NCI-H2196 treated with DMSO at 0.1 percent for 48 hours (cell line): ENCODE data around the gene VPS26B.

Experiments used
- DNase-seq: peaks from one replicate; lab custom pipeline; 2025; ENCODE audit not compliant: unreplicated experiment; lab: John Stamatoyannopoulos, UW

VPS26B gene

GRCh38 chr11:134257101-134257500 lies 32.6 kb downstream of the VPS26B start:
- DNase-seq, result no peak

GRCh38 chr11:134258577-134258976 lies 34.1 kb downstream of the VPS26B start:
- DNase-seq, result no peak

- no peak for DNase-seq
These were observed 36.0 kb downstream of the VPS26B start for GRCh38 chr11:134260503-134260902.

GRCh38 chr11:134260983-134261382 lies 36.5 kb downstream of the VPS26B start:
- DNase-seq, result no peak

GRCh38 chr11:134261626-134262488 lies 37.4 kb downstream of the VPS26B start:
- peak; percentile 14 for DNase-seq

GRCh38 chr11:134264966-134265764 lies 40.7 kb downstream of the VPS26B start:
- no peak for DNase-seq

- no peak for DNase-seq
These were observed 42.0 kb downstream of the VPS26B start for GRCh38 chr11:134266440-134266839.

GRCh38 chr11:134266841-134267251 lies 42.4 kb downstream of the VPS26B start:
- DNase-seq, result no peak

GRCh38 chr11:134267461-134267860 lies 43.0 kb downstream of the VPS26B start:
- no peak for DNase-seq

GRCh38 chr11:134267966-134268365 lies 43.5 kb downstream of the VPS26B start:
- no peak for DNase-seq

GRCh38 chr11:134270250-134270714 lies 45.8 kb downstream of the VPS26B start:
- DNase-seq, result no peak

GRCh38 chr11:134271978-134272377 lies 47.5 kb downstream of the VPS26B start:
- DNase-seq, result no peak

GRCh38 chr11:134272381-134273316 lies 48.2 kb downstream of the VPS26B start:
- DNase-seq, result no peak

GRCh38 chr11:134273317-134273712 lies 48.8 kb downstream of the VPS26B start:
- no peak for DNase-seq

- no peak for DNase-seq
These were observed 50.7 kb downstream of the VPS26B start for GRCh38 chr11:134275188-134275533.

- peak; percentile 4 for DNase-seq
These were observed 51.3 kb downstream of the VPS26B start, which contains the start of gene GLB1L3 for GRCh38 chr11:134275534-134276395. GLB1L3 (plus strand) TSS chr11:134276379; CDS start chr11:134276741, 362 bp downstream.

- no peak for DNase-seq
These were observed 52.1 kb downstream of the VPS26B start for GRCh38 chr11:134276396-134277182.

- no peak for DNase-seq
These were observed 52.9 kb downstream of the VPS26B start for GRCh38 chr11:134277183-134278001.
